ENCODE data around the gene TTC16.

DNA sequence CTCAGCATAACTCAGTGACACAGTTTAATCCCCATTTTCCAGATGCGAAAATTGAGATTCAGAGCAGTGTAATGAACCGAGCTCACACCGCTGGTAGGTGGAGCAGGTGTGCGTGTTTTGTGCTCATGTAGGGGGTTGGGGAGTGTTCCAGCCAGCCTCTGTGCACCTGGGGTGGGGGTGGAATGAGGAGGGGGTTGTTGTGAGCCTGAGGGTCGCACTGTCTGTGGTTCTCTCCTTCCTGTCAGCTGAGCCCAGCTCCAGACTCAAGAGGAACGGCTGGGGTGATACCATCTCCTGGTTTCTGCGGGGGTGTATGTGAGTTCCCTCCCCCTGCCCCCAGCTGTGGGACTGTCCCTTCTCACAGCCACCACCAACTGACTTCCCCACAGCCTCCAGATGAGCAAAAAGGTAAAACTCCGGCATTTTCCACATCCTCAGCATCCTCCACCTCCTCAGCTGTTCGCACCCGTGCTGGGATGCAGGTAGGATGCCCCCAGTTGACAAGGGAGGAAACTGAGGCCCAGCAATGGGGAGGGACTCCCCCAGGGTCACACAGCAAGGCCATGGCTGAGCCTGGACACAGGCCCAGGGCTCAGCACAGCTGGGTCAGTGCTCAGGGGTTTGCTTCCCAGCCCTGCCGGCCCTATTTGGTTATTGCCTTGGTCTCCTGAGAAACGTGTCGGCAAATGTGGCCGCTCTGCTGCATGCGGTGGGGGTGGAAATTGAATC is 60.5 kb downstream of the TTC16 start:
- TF ChIP-seq POLR2AphosphoS5 (IDR thresholded peaks at IDR 0.05) (no peak), POLR2A (IDR thresholded peaks at IDR 0.05) (no peak)
- TF ChIP-seq, protein P1, sequence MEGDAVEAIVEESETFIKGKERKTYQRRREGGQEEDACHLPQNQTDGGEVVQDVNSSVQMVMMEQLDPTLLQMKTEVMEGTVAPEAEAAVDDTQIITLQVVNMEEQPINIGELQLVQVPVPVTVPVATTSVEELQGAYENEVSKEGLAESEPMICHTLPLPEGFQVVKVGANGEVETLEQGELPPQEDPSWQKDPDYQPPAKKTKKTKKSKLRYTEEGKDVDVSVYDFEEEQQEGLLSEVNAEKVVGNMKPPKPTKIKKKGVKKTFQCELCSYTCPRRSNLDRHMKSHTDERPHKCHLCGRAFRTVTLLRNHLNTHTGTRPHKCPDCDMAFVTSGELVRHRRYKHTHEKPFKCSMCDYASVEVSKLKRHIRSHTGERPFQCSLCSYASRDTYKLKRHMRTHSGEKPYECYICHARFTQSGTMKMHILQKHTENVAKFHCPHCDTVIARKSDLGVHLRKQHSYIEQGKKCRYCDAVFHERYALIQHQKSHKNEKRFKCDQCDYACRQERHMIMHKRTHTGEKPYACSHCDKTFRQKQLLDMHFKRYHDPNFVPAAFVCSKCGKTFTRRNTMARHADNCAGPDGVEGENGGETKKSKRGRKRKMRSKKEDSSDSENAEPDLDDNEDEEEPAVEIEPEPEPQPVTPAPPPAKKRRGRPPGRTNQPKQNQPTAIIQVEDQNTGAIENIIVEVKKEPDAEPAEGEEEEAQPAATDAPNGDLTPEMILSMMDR (IDR thresholded peaks at IDR 0.05), result no peak
